HG02763 (cell line): ENCODE results near the gene MICALL2.
"Not testable (repeated sequence)": the region's sequence is repeated elsewhere in the genome, so short reads cannot be mapped to it uniquely, and the experiment has no call there.

Experiments used
- ATAC-seq: cut with Tn5 transposase; IDR thresholded peaks from one replicate; pipeline ENCODE4 v1.9.1; 2021; ENCODE audit warnings: mild to moderate bottlenecking, moderate library complexity; ENCODE audit not compliant: unreplicated experiment

Gene MICALL2

DNA sequence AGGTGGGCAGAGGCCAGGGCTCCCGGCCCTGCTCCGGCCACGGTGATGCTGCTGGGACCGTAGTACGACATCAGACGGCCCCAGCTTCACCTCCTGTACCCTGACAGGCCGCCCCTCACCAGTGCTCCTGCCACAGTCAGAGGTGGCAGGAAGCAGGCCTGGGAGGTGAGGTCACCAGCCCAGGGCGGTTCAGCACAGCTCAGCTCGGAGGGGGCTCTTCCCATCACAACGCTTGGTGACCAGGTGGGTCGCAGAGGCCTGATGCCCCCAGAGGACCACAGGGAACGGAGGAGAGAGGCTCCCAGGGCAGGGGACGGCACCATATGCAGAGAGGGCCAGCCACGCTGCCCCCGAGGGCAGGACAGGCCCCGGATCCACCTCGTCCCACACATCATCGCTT, 8.8 kb downstream of the MICALL2 start:
- no peak for ATAC-seq

DNA sequence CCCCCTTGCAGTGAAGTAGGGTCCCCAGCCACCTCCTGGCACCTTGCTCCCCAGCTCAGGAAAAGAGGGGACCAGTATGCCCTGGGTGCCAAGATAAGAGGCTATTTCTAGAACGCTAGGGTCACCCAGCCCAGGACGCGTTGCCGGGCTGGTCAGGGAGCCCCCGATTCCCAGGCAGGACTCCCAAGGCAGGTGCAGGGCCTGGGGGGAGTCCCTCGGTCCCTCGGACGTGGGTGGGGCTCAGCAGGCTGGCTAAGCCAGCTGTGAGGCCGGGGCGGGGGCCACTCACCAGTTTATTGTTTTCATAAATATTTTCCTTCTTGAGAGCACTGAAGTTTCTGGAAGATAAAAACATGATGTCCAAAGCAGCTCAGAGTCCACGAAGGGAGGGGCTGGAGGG, 9.3 kb downstream of the MICALL2 start:
- no peak for ATAC-seq

DNA sequence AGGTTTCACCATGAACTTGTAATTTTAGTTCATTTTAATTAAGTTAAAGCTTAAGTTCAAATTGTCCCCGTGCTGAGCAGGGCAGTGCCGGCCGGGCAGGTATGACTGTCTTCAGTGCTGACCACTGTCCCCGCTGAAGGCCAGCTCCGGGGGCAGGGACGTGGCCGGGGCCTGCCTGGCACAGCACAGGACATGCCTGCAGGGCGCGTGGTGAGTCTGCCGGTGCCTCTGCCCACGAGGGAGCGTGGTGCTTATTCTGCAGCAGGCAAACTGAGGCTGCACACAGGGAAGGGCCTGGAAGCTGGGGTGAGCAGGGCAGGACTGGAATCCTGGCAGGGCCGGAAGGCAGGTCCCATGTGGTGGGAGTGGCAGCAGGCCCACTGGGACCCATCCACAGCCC, 9.8 kb downstream of the MICALL2 start:
- no peak for ATAC-seq

DNA sequence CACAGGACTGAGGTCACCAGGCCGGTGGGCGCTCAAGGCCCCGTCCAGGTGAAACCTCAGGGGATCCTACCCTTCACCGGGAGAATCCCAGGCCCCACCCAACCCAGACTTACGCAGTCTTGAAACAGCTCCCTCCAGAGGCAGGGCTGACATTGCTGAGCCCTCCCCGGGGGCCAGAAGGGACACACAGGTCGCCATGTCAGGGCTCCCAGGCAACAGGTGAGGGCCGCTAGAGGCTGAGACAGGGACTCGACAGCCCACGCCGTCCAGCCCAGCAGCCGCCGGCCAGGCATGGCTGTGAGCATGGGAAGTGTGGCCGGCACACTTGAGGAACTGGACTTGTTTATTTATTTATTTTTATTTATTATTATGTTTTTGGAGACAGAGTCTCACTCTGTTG, 10.3 kb downstream of the MICALL2 start:
- no peak for ATAC-seq

DNA sequence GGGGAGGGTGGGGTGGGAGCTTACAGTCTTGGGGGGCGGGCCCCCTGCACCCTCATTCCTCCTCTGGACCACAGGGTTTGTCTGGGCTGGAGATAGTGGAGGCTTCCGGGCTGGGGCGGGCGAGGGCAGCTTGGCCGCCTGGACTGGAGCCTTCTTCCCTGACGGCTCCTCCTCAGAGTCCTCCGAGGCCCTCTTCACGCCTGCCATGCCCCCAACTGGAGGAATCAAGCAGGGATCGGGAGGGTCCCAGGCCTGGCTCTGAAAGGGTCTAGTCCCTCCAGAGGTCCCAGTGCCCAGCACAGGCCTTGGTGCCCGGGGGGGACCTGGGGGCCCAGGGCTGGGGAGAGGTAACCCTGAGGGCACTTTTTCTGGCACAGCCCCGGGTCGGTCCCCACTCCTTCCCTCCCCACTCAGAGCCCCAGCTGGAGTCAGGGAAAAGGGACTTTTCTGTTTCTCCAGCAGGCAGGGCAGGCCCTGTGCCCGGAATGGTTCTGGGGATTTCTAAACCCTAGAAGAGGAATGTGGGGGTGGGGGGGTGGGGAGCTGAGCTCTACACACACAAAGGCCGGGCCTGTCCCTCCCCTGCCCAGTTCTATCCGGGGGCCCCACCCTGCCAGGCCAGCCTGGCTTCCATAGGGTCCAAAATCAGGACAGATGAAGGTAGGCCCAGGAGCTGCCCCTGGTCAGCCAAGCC, 11.6 kb downstream of the MICALL2 start:
- ATAC-seq = no peak

DNA sequence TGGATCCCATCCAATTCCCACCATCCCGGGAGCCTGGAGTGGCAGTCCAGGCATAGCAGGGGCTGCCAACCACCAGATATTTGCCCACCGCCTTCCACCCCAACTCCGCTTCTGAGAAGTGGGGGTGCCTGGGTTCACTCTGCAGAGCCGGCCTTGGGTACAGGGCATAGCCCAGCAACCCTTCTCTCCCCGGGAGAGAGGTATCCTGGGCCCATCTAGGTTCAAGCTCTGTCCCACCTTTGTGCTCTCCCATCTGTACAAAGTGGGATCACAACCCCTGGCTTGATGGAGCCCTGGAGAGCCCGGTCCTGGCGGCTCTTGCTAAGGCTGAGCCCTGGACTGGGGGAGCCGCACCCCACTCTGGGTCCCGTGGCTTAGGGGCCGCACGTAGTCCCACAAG, 12.2 kb downstream of the MICALL2 start:
- no peak for ATAC-seq

DNA sequence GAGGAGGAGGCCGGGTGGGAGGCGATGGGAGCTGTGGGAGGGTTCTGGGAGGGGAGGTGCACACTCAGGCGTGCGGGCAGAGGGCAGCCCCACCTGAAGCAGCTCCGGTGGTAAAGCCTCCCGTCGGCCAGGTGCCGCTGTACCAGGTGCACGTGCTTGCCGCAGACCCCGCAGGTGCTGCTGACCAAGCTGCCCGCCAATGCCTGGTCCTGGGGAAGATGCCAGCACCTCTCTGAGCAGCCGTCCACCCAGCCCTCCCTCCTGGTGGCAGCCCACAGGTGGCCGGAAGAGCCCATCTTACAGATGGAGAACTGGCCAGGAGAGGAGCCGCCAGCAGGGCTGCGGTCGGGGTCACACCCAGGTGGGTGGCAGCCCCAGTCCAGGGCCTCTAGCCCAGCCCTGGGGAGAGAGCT, 12.6 kb downstream of the MICALL2 start:
- no peak for ATAC-seq

DNA sequence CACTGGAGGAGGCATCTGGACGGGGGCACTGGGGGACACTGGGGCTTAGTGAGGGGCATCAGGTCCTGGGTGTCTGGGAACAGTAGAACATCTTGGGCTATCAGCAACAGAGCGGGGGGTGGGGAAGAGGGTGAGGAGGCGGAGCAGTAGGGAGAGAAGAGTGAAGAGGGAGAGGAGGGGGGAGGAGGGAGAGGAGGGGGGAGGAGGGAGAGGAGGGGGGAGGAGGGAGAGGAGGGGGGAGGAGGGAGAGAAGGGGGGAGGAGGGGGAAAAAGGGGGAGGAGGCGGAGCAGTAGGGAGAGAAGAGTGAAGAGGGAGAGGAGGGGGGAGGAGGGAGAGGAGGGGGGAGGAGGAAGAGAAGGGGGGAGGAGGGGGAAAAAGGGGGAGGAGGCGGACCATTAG, 13.2 kb downstream of the MICALL2 start:
- ATAC-seq = not testable (repeated sequence)

DNA sequence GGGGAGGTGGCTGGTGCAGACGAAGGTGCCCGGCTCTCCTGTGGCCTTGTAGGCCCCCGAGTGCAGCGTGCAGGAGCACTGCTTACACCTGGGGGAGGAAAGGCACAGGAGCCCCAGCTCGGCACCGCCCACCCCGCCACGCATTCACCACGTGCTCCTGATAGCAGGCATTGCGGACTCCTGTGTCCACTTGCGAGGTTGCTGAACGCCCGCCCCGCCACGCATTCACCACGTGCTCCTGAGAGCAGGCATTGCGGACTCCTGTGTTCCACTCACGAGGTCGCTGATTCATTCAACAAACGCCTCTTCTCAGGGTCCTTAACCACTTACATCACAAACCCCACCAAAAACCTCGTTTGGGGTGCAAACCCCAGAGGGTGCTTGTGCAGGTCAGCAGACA, 13.9 kb downstream of the MICALL2 start:
- ATAC-seq = no peak

DNA sequence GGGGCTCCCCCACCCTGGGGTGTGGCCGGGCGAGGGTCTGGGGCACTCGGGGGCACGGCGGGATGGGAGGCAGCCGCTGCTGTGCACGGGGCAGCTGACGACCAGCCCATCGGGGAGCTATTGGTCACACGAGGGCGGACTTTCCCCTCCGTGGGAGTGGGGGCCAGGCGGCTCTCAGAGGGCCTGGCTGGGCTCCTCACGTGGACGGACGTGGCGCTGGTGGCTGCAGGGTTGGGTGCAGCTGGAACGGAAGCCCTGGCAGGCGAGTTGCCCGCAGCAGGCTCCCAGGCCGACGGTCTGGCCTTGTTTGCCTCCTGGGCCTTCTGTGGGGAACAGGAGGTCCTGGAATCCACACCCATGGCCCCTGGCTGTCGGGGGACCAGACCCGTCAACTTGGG, 14.3 kb downstream of the MICALL2 start:
- ATAC-seq = no peak

DNA sequence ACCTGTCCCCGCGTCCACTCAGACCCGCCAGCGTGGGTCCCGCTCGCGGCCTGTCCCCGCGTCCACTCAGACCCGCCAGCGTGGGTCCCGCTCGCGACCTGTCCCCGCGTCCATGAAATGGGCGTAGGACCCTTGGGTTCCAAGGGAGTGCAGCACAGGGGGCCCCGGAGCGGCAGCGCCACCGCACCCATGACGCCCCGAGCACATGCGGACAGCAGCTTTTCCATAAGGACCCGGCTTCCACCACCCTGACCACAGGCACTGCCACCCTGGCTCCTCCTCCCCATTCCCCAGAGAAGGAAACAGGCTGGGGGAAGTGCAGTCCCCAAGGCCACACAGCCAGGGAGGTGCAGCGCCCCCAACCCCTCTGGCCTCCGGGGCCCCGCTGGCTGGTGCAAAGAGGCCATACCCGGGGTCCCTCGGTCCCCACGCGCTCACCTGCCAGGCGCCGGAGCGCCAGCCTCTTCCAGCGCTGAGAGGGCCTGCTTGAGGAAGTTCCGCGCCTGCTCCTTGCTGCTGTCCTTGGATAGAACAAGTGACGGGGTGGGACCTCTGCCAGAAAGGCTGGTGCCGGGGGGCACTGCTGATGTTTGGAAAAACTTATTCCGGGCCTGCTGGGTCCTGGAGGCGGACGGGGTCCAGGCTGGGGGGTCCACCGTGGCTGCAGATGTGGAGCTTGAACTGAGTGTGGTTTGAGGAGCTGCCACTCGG, 14.9 kb downstream of the MICALL2 start:
- ATAC-seq = no peak

DNA sequence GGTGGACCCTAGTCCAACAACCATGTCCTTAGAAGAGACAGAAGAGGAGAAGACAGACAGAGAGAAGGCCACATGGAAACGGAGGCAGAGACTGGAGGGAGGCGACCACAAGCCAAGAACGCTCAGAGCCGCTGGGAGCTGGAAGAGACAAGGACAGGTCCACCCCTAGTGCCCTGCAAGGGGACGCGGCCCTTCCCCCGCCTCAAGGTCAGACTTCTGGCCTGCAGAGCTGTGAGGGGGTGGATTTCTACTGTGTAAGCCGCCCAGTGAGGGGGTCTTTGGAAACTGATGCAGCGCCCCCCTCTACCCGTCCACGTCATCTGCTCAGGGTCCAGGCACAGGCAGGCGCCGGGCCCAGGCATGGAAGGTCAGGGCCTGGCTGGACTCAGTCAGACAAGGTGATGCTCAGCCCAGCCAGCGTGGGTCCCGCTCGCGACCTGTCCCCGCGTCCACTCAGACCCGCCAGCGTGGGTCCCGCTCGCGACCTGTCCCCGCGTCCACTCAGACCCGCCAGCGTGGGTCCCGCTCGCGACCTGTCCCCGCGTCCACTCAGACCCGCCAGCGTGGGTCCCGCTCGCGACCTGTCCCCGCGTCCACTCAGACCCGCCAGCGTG, 15.6 kb downstream of the MICALL2 start:
- ATAC-seq = not testable (repeated sequence)

DNA sequence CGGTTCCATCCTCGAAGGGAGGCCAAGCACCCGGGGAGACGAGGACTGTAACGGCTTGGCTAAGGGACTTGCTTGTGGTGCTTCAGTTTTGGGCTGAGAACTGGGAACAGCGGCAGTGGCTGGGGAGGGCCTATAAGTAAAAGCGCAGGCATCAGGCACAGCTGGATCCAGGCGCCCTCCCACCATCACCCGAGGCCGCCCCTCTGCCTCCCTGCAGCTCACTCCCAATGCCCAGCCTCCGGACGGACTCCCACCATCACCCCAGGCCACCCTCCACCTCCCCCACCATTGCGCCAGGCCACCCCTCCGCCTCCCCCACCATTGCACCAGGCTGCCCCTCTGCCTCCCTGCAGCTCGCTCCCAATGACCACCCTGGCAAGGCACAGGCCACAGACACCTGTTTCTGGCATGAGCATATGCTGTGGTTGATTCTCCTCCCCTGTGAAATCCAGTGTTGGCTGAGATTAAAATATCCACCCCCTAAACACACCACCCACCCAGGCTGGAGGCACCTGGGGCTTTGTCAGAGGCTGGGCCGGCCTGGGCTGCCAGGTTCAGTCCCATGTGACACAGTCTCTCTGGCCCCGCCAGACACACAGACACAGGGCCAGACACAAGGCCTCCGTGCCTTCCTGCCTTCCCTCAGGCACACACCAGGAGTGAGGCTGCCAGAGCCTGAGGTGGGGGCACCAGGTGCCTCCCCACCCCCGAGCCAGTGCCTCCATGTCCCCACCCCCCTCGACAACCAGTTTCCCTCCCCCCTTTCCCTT, 16.7 kb downstream of the MICALL2 start:
- ATAC-seq = no peak

DNA sequence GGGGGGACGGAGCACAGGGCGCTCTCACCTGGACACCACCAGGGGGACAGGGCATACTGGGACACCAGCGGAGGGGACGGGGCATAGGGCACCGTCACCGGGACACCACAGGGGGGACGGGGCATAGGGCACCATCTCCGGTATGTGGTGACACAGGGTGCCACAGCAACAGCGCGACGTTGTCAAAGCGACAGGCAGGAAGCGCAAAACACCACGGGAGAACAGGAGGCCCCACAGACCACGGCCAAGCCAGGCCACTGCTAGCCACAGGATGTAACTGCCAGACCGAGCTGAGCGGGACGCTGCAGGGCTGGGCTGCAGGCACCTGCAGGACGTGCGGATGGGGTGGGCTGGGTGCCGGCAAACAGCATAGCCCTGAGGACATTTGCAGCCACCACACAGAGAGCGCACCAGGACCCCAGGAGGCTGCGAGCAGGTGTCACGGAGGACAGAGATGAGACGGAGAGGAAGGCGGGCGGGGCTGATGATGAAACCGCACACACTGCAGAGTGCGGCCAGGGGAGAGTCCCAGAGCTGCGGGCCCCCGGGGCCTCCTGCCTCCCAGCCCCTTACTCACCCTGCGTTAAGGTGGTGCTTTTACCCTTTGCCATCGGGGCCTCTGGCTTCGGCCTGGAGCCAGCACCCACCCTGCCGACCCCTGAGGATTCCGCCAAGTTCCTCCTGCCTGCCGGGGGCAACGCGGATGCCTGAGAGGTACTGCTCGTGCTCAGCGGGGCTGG, 17.5 kb downstream of the MICALL2 start:
- no peak for ATAC-seq

DNA sequence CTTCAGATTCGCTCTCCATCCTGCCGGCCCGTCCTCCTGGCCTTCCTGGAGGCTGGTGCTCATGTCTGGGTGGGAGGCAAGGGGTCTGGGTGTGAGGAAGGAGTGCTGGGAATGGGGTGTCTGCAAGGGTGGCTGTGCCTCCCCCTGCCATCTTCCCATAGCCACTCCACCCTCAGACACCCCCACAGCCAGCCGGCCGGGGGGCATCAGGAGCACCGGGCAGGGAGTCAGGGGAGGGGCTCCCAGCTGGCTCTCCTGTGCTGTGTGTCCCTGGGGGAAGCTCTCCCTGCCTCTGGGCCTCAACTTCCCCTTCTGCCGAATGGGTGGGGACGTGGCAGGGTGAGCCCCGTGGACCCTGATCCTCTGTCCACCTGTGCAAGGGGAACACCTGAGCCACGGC, 18.6 kb downstream of the MICALL2 start:
- no peak for ATAC-seq

DNA sequence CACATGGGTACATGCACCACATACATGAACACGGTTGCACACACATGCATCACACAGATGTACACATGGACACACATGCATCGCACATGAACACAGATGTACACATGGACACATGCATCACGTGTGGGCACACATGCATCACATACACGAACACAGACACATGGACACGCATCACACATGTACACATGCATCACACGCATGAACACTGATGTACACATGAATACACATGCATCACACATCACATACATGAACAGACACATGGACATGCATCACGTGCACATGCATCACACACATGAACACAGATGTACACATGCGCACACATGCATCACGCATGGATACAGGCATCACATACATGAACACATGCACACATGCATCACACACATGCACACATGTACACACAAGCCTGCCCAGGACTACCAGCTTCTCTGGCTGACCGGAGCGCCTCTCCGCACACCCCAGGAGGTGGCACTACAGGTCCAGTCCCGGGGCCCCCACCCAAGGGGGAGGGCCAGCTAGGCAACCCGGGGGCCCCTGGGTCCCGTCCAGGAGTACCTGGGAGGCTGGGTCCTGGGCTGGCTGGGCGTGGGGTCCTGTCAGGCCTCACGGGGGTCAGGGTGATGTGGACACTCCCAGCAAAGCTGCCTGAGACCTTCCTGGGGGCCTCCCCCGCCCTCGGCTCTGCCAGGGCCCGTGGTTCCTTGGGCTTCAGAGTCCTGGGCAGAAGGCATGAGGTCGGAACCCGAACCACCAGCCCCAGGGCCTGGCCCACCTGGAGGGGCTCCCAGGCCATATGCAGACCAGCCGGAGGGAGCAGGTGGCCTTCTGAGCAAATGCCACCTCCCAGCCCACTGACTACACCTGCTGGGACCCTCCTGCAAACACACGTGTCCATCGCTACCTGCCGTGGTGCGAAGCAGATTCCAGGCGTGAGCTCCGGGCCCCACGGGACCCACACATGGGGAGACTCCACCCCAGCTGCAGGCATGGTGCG, 19.6 kb downstream of the MICALL2 start:
- no peak for ATAC-seq

DNA sequence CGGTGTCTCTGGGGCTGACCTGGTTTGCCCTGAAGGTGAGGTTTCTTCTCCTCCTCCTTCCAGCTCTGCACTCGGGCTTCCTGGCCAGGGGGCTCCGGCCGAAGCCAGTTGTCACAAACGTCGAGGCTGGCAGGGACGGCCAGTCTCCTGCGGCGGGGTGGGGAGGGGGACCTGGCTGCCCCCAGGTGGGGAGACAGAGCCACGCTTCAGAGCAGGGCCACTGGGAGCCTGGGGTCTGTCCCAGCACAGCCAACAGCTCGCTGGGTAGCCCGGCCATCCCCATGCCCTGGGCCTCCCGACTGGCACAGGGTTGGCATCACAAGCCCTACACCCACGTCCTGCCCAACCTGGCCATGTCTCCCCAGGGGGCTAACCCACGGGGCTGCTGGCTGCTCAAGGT, 20.4 kb downstream of the MICALL2 start:
- no peak for ATAC-seq

DNA sequence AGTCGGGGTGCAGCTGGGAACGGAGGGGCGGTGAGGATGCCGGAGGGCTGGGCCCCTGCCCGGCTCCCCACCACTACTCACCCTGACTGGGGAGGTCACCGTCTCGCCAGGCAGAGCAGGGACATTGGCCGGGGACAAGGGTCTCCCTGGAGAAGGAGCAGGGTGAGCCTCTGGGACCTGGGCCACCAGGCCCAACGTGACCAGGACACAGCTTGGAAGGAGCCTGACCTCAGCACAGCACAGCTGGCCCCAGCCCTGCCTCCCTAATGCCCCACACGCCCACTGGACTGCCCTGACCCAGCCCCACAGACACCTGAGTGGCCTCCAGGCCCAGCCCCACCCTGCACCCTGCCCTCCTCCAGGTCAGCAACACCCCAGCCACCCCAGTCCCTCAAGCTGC, 21.1 kb downstream of the MICALL2 start:
- ATAC-seq = no peak

DNA sequence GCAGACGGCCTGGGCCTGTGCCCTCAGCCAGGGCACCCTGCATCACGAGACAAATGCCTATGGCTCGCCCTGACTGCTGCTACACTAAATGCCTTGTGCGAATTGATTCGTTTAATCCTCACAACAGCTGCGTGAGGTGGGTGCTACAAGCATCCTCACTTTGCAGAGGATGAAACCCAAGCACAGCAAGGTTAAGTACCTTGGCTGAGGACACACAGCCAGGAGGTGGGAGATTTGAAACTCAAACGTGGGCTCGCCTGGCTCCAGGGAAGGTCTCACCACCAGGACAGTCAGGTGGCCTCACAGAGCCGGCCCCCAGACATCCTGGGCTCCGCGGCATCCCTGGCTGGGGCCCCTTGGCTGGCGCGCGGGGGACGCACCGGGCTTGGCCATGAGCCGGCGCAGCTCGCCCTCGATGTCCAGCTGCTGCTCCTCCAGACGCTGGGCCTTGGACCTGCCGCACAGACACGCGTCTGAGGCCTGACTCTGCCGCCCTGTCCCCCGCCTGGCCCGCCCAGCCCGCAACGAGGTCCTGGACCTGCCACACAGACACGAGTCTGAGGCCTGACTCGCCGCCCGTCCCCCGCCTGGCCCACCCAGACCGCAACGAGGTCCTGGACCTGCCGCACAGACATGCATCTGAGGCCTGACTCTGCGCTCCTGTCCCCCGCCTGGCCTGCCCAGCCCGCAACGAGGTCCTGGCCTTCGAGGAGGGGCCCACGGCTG, 22.0 kb downstream of the MICALL2 start:
- no peak for ATAC-seq
